Muscle of arm (tissue), 12 donors: ENCODE results near the gene MYB. TPM values are rescaled to one million over a fixed set of nuclear protein-coding genes. Genes with fewer than 3 reads are reported as not detected.

ENCODE experiments used
- DNase-seq: peaks from one replicate; pipeline ENCODE4 v3.0.0-alpha.2; 2013
- polyA plus RNA-seq, 12 donors: library from polyadenylated mRNA; unstranded; fragments of 120-200 nt; gene quantifications; one replicate each; pipeline ENCODE4 v1.2.1, GENCODE V29; 2013; ENCODE audit not compliant: insufficient read length in 12 of 12

MYB gene
- polyA plus RNA-seq, 12 donors: 0.71 to 9.3 (median 1.1) TPM; not detected in 2

GRCh38 chr6:135186255-135186654, 5.1 kb downstream of the MYB start:
- no peak for DNase-seq

- no peak for DNase-seq
Measured at GRCh38 chr6:135187372-135187771, 6.3 kb downstream of the MYB start.

GRCh38 chr6:135188718-135189117, 7.6 kb downstream of the MYB start:
- no peak for DNase-seq

GRCh38 chr6:135189344-135189743, 8.2 kb downstream of the MYB start:
- DNase-seq: no peak

- no peak for DNase-seq
Measured at GRCh38 chr6:135191508-135192255, 10.6 kb downstream of the MYB start.

- DNase-seq: no peak
Measured at GRCh38 chr6:135192256-135193174, 11.4 kb downstream of the MYB start.

GRCh38 chr6:135193221-135193620, 12.1 kb downstream of the MYB start:
- no peak for DNase-seq

- DNase-seq: no peak
Measured at GRCh38 chr6:135195041-135195440, 13.9 kb downstream of the MYB start.

GRCh38 chr6:135195522-135195921, 14.4 kb downstream of the MYB start:
- DNase-seq: no peak

GRCh38 chr6:135196739-135197510, 15.8 kb downstream of the MYB start:
- DNase-seq: no peak

- DNase-seq: no peak
Measured at GRCh38 chr6:135202836-135203235, 21.7 kb downstream of the MYB start.

- DNase-seq: no peak
Measured at GRCh38 chr6:135204951-135205350, 23.8 kb downstream of the MYB start.

GRCh38 chr6:135209803-135210202, 28.7 kb downstream of the MYB start:
- DNase-seq: peak; percentile 6

- no peak for DNase-seq
Measured at GRCh38 chr6:135210632-135211305, 29.7 kb downstream of the MYB start.

GRCh38 chr6:135211306-135211702, 30.2 kb downstream of the MYB start:
- no peak for DNase-seq

- DNase-seq: no peak
Measured at GRCh38 chr6:135212020-135212806, 31.1 kb downstream of the MYB start.

GRCh38 chr6:135212935-135213334, 31.8 kb downstream of the MYB start:
- DNase-seq: no peak

- DNase-seq: no peak
Measured at GRCh38 chr6:135213616-135214015, 32.5 kb downstream of the MYB start.

- DNase-seq: no peak
Measured at GRCh38 chr6:135215160-135215559, 34.1 kb downstream of the MYB start.

- no peak for DNase-seq
Measured at GRCh38 chr6:135215563-135215962, 34.5 kb downstream of the MYB start.

- DNase-seq: no peak
Measured at GRCh38 chr6:135217663-135218062, 36.6 kb downstream of the MYB start.
